ENCODE measurements around the gene ODF4. TPM values are rescaled to one million over a fixed set of nuclear protein-coding genes. Genes with fewer than 3 reads are reported as not detected.

ODF4 gene
- total and polyA plus RNA-seq, 2 of the 13 experiments (the other 11 are each of a cell fraction or from before 2014, with no cell fraction given), result not detected

DNA sequence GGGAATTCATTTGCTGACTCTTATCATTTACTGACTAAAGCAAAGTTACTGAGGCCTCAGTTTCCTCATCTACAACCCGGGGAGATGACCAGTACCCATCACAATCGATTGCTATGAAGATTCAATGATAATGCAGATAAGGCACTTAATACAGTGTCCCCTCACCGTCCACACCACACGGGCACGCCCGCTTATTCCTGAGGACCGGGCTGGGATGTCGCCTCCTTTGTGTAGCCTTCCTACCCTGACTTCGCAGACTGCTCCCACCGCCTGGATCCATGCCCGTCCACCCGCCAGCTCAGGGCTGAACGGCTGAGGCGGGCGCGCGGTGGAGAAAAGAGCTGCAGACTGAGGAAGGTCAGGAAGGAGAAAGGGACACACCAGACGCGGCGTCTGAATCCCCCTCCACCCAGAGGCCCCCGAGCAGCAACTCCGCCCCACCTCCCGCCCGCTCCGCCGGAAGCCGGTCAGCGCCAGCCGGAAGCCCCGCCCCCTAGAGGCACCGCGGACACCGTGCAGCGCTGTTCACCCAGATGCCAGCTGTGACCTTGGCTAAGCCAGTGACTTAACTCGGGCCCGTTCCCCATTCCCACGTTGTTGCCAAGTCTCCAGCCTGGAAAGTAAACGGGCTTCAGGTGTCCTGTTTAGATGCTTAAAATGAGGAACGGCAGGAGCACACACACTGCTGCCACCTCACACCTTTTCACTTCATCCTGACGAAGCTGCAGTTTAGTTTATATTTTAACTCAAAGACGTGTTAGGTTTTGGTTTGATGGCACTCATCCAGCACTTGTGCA lies 36.8 kb downstream of the ODF4 start, which contains the start of gene KRABD2 (continued):
- TF ChIP-seq, protein P1, sequence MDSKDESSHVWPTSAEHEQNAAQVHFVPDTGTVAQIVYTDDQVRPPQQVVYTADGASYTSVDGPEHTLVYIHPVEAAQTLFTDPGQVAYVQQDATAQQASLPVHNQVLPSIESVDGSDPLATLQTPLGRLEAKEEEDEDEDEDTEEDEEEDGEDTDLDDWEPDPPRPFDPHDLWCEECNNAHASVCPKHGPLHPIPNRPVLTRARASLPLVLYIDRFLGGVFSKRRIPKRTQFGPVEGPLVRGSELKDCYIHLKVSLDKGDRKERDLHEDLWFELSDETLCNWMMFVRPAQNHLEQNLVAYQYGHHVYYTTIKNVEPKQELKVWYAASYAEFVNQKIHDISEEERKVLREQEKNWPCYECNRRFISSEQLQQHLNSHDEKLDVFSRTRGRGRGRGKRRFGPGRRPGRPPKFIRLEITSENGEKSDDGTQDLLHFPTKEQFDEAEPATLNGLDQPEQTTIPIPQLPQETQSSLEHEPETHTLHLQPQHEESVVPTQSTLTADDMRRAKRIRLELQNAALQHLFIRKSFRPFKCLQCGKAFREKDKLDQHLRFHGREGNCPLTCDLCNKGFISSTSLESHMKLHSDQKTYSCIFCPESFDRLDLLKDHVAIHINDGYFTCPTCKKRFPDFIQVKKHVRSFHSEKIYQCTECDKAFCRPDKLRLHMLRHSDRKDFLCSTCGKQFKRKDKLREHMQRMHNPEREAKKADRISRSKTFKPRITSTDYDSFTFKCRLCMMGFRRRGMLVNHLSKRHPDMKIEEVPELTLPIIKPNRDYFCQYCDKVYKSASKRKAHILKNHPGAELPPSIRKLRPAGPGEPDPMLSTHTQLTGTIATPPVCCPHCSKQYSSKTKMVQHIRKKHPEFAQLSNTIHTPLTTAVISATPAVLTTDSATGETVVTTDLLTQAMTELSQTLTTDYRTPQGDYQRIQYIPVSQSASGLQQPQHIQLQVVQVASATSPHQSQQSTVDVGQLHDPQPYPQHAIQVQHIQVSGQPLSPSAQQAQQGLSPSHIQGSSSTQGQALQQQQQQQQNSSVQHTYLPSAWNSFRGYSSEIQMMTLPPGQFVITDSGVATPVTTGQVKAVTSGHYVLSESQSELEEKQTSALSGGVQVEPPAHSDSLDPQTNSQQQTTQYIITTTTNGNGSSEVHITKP (CRISPR knock-in tag; IDR thresholded peaks at IDR 0.05; ENCODE audit: low read depth), result no peak
- TF ChIP-seq ZNF678 (CRISPR knock-in tag; IDR thresholded peaks at IDR 0.05) (no peak), EED (CRISPR knock-in tag; IDR thresholded peaks at IDR 0.05) (no peak), ZSCAN29 (CRISPR knock-in tag; conservative IDR thresholded peaks at IDR 0.05) (no peak), ZC3H4 (CRISPR knock-in tag; IDR thresholded peaks at IDR 0.05; ENCODE audit: borderline replicate concordance) (0 out of 2 replicates have a peak, but pooled peaks have one; percentile 81), ZNF460 (CRISPR knock-in tag; IDR thresholded peaks at IDR 0.05; ENCODE audit: borderline replicate concordance) (no peak), PHB2 (IDR thresholded peaks at IDR 0.05; ENCODE audit: partially characterized antibody) (no peak), TMF1 (CRISPR knock-in tag; IDR thresholded peaks at IDR 0.05; ENCODE audit: low read depth) (no peak), ATF1 (CRISPR knock-in tag; IDR thresholded peaks at IDR 0.05) (no peak), HOXA3 (CRISPR knock-in tag; IDR thresholded peaks at IDR 0.05) (peak; percentile 81), IRX3 (CRISPR knock-in tag; IDR thresholded peaks at IDR 0.05; ENCODE audit: borderline replicate concordance, low read depth) (no peak), ZFP62 (CRISPR knock-in tag; IDR thresholded peaks at IDR 0.05) (no peak)
- TF ChIP-seq, protein P2, sequence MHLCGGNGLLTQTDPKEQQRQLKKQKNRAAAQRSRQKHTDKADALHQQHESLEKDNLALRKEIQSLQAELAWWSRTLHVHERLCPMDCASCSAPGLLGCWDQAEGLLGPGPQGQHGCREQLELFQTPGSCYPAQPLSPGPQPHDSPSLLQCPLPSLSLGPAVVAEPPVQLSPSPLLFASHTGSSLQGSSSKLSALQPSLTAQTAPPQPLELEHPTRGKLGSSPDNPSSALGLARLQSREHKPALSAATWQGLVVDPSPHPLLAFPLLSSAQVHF (CRISPR knock-in tag; IDR thresholded peaks at IDR 0.05), result no peak
- TF ChIP-seq, protein P3, sequence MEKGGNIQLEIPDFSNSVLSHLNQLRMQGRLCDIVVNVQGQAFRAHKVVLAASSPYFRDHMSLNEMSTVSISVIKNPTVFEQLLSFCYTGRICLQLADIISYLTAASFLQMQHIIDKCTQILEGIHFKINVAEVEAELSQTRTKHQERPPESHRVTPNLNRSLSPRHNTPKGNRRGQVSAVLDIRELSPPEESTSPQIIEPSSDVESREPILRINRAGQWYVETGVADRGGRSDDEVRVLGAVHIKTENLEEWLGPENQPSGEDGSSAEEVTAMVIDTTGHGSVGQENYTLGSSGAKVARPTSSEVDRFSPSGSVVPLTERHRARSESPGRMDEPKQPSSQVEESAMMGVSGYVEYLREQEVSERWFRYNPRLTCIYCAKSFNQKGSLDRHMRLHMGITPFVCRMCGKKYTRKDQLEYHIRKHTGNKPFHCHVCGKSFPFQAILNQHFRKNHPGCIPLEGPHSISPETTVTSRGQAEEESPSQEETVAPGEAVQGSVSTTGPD (CRISPR knock-in tag; IDR thresholded peaks at IDR 0.05), result no peak
- TF ChIP-seq, protein P4, sequence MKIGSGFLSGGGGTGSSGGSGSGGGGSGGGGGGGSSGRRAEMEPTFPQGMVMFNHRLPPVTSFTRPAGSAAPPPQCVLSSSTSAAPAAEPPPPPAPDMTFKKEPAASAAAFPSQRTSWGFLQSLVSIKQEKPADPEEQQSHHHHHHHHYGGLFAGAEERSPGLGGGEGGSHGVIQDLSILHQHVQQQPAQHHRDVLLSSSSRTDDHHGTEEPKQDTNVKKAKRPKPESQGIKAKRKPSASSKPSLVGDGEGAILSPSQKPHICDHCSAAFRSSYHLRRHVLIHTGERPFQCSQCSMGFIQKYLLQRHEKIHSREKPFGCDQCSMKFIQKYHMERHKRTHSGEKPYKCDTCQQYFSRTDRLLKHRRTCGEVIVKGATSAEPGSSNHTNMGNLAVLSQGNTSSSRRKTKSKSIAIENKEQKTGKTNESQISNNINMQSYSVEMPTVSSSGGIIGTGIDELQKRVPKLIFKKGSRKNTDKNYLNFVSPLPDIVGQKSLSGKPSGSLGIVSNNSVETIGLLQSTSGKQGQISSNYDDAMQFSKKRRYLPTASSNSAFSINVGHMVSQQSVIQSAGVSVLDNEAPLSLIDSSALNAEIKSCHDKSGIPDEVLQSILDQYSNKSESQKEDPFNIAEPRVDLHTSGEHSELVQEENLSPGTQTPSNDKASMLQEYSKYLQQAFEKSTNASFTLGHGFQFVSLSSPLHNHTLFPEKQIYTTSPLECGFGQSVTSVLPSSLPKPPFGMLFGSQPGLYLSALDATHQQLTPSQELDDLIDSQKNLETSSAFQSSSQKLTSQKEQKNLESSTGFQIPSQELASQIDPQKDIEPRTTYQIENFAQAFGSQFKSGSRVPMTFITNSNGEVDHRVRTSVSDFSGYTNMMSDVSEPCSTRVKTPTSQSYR (CRISPR knock-in tag; IDR thresholded peaks at IDR 0.05; ENCODE audit: borderline replicate concordance), result peak; percentile 8; the same call in 1 of the 2 replicates
- TF ChIP-seq, protein P5, sequence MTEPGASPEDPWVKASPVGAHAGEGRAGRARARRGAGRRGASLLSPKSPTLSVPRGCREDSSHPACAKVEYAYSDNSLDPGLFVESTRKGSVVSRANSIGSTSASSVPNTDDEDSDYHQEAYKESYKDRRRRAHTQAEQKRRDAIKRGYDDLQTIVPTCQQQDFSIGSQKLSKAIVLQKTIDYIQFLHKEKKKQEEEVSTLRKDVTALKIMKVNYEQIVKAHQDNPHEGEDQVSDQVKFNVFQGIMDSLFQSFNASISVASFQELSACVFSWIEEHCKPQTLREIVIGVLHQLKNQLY (CRISPR knock-in tag; IDR thresholded peaks at IDR 0.05), result no peak
- TF ChIP-seq, protein P6, sequence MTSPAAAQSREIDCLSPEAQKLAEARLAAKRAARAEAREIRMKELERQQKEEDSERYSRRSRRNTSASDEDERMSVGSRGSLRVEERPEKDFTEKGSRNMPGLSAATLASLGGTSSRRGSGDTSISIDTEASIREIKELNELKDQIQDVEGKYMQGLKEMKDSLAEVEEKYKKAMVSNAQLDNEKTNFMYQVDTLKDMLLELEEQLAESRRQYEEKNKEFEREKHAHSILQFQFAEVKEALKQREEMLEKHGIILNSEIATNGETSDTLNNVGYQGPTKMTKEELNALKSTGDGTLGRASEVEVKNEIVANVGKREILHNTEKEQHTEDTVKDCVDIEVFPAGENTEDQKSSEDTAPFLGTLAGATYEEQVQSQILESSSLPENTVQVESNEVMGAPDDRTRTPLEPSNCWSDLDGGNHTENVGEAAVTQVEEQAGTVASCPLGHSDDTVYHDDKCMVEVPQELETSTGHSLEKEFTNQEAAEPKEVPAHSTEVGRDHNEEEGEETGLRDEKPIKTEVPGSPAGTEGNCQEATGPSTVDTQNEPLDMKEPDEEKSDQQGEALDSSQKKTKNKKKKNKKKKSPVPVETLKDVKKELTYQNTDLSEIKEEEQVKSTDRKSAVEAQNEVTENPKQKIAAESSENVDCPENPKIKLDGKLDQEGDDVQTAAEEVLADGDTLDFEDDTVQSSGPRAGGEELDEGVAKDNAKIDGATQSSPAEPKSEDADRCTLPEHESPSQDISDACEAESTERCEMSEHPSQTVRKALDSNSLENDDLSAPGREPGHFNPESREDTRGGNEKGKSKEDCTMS (CRISPR knock-in tag; conservative IDR thresholded peaks at IDR 0.05), result no peak
